ENCODE results near the gene NRXN3.
"Not testable (repeated sequence)": the region's sequence is repeated elsewhere in the genome, so short reads cannot be mapped to it uniquely, and the experiment has no call there.

- TF ChIP-seq CTCF (optimal IDR thresholded peaks at IDR 0.05 in 1 of 3, IDR thresholded peaks at IDR 0.05 in 1 of 3, conservative IDR thresholded peaks at IDR 0.05 in 1 of 3; ENCODE audit: extremely low read depth in 1 of 3, insufficient read depth in 2 of 3, low read length in 3 of 3); EZH2 (IDR thresholded peaks at IDR 0.05; ENCODE audit: low read length): not testable (repeated sequence)
Observed at GRCh38 chr14:78487573-78487972, 317.4 kb downstream of the NRXN3 start.
